Measurements from ENCODE around the gene DNAJC28. TPM values are rescaled to one million over a fixed set of nuclear protein-coding genes. Genes with fewer than 3 reads are reported as not detected.
"Not testable (repeated sequence)": the region's sequence is repeated elsewhere in the genome, so short reads cannot be mapped to it uniquely, and the experiment has no call there.

Gene DNAJC28
- total RNA-seq, 2 donors from 2014 or later = 1.2 to 2.8 TPM

- H3K36me3 ChIP-seq = peaks cover 6% of the 10 kb centered on the region
- intact Hi-C loops (cut with DNase I) = no loop called here
- TF ChIP-seq CTCF (IDR thresholded peaks at IDR 0.05) = no peak
These were observed 32.7 kb downstream of the DNAJC28 start for GRCh38 chr21:33458861-33459260.

GRCh38 chr21:33455686-33456446 lies 35.6 kb downstream of the DNAJC28 start:
- TF ChIP-seq CTCF (IDR thresholded peaks at IDR 0.05) = no peak
- no peak overlapping the region for H3K4me3 ChIP-seq
- H3K9ac ChIP-seq (ENCODE audit: low read depth in 2 of 2, low read length in 2 of 2) = no peak overlapping the region
- no peak overlapping the region for H3K27ac ChIP-seq
- H3K9me3 ChIP-seq = no peaks in the 10 kb centered on the region
- H3K27me3 ChIP-seq = no peaks in the 10 kb centered on the region
- H3K36me3 ChIP-seq = peaks cover 6% of the 10 kb centered on the region
- H3K4me1 ChIP-seq = no peaks in the 10 kb centered on the region
- DNase-seq = no peak
- intact Hi-C loops (cut with DNase I) = no loop called here

More at GRCh38 chr21:33458861-33459260, 32.7 kb downstream of the DNAJC28 start:
- H3K4me1 ChIP-seq = peaks cover 5% of the 10 kb centered on the region
- no peaks in the 10 kb centered on the region for H3K9me3 ChIP-seq
- DNase-seq = no peak
- H3K4me3 ChIP-seq = no peak overlapping the region
- H3K27me3 ChIP-seq = no peaks in the 10 kb centered on the region
- H3K9ac ChIP-seq (ENCODE audit: low read depth in 2 of 2, low read length in 2 of 2) = no peak overlapping the region
- no peak overlapping the region for H3K27ac ChIP-seq

GRCh38 chr21:33452362-33452761 lies 39.2 kb downstream of the DNAJC28 start:
- intact Hi-C loops (cut with DNase I) = no loop called here
- Histone ChIP-seq H3K9ac (ENCODE audit: low read depth in 2 of 2, low read length in 2 of 2) (peak overlapping the region in 1 of 2 donors; percentile 32), H3K9me3 (no peaks in the 10 kb centered on the region), H3K27me3 (no peaks in the 10 kb centered on the region), H3K27ac (peak overlapping the region; percentile 7), H3K4me3 (no peak overlapping the region), H3K4me1 (no peaks in the 10 kb centered on the region), H3K36me3 (peaks cover 6% of the 10 kb centered on the region)
- DNase-seq = no peak
- TF ChIP-seq CTCF (IDR thresholded peaks at IDR 0.05) = no peak

GRCh38 chr21:33451634-33452071 lies 39.9 kb downstream of the DNAJC28 start:
- no peaks in the 10 kb centered on the region for H3K27me3 ChIP-seq
- H3K9me3 ChIP-seq = no peaks in the 10 kb centered on the region
- DNase-seq = no peak
- intact Hi-C loops (cut with DNase I) = no loop called here
- H3K9ac ChIP-seq (ENCODE audit: low read depth in 2 of 2, low read length in 2 of 2) = peak overlapping the region in 1 of 2 donors; percentile 32
- H3K4me3 ChIP-seq = no peak overlapping the region
- no peaks in the 10 kb centered on the region for H3K4me1 ChIP-seq
- TF ChIP-seq CTCF (IDR thresholded peaks at IDR 0.05) = no peak
- H3K36me3 ChIP-seq = peaks cover 6% of the 10 kb centered on the region
- H3K27ac ChIP-seq = peak overlapping the region; percentile 7

- H3K9ac ChIP-seq (ENCODE audit: low read depth in 2 of 2, low read length in 2 of 2) = no peak overlapping the region
- no peaks in the 10 kb centered on the region for H3K36me3 ChIP-seq
- H3K27me3 ChIP-seq = no peaks in the 10 kb centered on the region
- H3K9me3 ChIP-seq = no peaks in the 10 kb centered on the region
- no peak overlapping the region for H3K4me3 ChIP-seq
- intact Hi-C loops (cut with DNase I) = loop anchor here (10.0 kb wide), 1 partner anchor 75 kb away; no protein-coding TSS in a partner anchor
- H3K4me1 ChIP-seq = no peaks in the 10 kb centered on the region
- no peak for DNase-seq
- no peak for TF ChIP-seq CTCF (IDR thresholded peaks at IDR 0.05)
- H3K27ac ChIP-seq = no peak overlapping the region
These were observed 41.9 kb downstream of the DNAJC28 start for GRCh38 chr21:33449616-33450015.

GRCh38 chr21:33446620-33447019 lies 44.9 kb downstream of the DNAJC28 start:
- H3K9ac ChIP-seq (ENCODE audit: low read depth in 2 of 2, low read length in 2 of 2); H3K27ac ChIP-seq; DNase-seq; H3K4me1 ChIP-seq; H3K4me3 ChIP-seq; H3K9me3 ChIP-seq; H3K36me3 ChIP-seq; H3K27me3 ChIP-seq: not testable (repeated sequence)
- intact Hi-C loops (cut with DNase I) = loop anchor here (10.0 kb wide), 1 partner anchor 72 kb away; no protein-coding TSS in a partner anchor

Data from colonic mucosa (tissue), 4 donors.